Activated B cell treated with CpG ODN at 0.5 μM for 24 hours (primary cell): ENCODE data around the gene PPIL6. TPM values are rescaled to one million over a fixed set of nuclear protein-coding genes. Genes with fewer than 3 reads are reported as not detected.

Experiments
- ATAC-seq: fragments of 200-7000 bp; cut with Tn5 transposase; one replicate; pipeline ENCODE4 v1.10.0; 2021; ENCODE audit warnings: low read depth, mild to moderate bottlenecking, moderate library complexity
- CTCF ChIA-PET: fragments of 350-600 bp; sonication (Branson Sonifier 250); formaldehyde crosslinking; loops from one replicate; lab custom pipeline; 2021; ENCODE audit warnings: antibody characterized with exemption; lab: Charles Lee
- POLR2A ChIA-PET: fragments of 350-600 bp; sonication (Branson Sonifier 250); formaldehyde crosslinking; loops from one replicate; lab custom pipeline; 2021; ENCODE audit warnings: antibody characterized with exemption; lab: Charles Lee
- DNase-seq: peaks from one replicate; pipeline ENCODE4 v3.0.0; 2022
- H3K27ac Mint-ChIP-seq: one replicate; pipeline ENCODE4 v1.8.0; 2020; ENCODE audit warnings: mixed read lengths
- H3K27me3 Mint-ChIP-seq: one replicate; pipeline ENCODE4 v1.8.0; 2021; ENCODE audit warnings: mixed read lengths
- H3K36me3 Mint-ChIP-seq: one replicate; pipeline ENCODE4 v1.8.0; 2021; ENCODE audit warnings: low read depth, mixed read lengths
- H3K4me1 Mint-ChIP-seq: one replicate; pipeline ENCODE4 v1.8.0; 2021; ENCODE audit warnings: mixed read lengths
- H3K4me3 Mint-ChIP-seq: one replicate; pipeline ENCODE4 v1.8.0; 2020; ENCODE audit warnings: mild to moderate bottlenecking, mixed read lengths
- H3K9me3 Mint-ChIP-seq: one replicate; pipeline ENCODE4 v1.8.0; 2020; ENCODE audit warnings: mixed read lengths
- intact Hi-C: fragments of 100-400 bp; cut with micrococcal nuclease; formaldehyde crosslinking; loops from one replicate; pipeline ENCODE4 v1.15.1; 2024
- total RNA-seq: library from RNA; stranded (reverse); gene quantifications from 2 replicates; pipeline ENCODE4 v1.2.3, GENCODE V29; 2022
- TF ChIP-seq, protein P1 (sequence below): fragments of 200-600 bp; IDR thresholded peaks from one replicate; pipeline ENCODE4 v1.8.0; 2022; ENCODE audit warnings: antibody characterized with exemption, mild to moderate bottlenecking

PPIL6 gene
- total RNA-seq, 1 donor from 2014 or later = 0.91 TPM

DNA sequence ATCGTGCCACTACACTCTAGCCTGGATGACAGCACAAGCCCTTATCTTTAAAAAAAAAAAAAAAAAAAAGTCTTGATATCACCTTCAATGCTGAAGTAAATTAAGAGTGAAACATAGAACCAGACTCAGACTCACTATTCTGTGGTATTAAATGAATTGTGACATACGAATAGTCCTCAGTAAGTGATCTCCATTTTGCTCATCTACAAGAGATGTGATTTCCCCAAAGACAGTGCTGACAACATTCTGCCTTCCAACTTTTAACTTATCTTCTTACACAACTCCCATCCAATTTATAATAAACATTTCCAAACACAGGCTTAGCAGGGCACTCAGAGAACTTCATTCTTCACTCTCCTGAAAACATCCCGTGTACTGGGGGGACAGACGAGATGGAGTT, 34.6 kb upstream of the PPIL6 start:
- ChIA-PET POLR2A (no interaction called here), CTCF (no interaction called here)
- no peak overlapping the region for H3K4me3 Mint-ChIP-seq
- H3K27me3 Mint-ChIP-seq = no peaks in the 10 kb centered on the region
- intact Hi-C loops = no loop called here
- DNase-seq = no peak
- peaks cover 90% of the 10 kb centered on the region for H3K36me3 Mint-ChIP-seq
- H3K4me1 Mint-ChIP-seq = peaks cover 83% of the 10 kb centered on the region
- no peak for ATAC-seq
- H3K9me3 Mint-ChIP-seq = no peaks in the 10 kb centered on the region
- peak overlapping the region; percentile 39 for H3K27ac Mint-ChIP-seq
- TF ChIP-seq, protein P1, sequence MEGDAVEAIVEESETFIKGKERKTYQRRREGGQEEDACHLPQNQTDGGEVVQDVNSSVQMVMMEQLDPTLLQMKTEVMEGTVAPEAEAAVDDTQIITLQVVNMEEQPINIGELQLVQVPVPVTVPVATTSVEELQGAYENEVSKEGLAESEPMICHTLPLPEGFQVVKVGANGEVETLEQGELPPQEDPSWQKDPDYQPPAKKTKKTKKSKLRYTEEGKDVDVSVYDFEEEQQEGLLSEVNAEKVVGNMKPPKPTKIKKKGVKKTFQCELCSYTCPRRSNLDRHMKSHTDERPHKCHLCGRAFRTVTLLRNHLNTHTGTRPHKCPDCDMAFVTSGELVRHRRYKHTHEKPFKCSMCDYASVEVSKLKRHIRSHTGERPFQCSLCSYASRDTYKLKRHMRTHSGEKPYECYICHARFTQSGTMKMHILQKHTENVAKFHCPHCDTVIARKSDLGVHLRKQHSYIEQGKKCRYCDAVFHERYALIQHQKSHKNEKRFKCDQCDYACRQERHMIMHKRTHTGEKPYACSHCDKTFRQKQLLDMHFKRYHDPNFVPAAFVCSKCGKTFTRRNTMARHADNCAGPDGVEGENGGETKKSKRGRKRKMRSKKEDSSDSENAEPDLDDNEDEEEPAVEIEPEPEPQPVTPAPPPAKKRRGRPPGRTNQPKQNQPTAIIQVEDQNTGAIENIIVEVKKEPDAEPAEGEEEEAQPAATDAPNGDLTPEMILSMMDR = no peak

DNA sequence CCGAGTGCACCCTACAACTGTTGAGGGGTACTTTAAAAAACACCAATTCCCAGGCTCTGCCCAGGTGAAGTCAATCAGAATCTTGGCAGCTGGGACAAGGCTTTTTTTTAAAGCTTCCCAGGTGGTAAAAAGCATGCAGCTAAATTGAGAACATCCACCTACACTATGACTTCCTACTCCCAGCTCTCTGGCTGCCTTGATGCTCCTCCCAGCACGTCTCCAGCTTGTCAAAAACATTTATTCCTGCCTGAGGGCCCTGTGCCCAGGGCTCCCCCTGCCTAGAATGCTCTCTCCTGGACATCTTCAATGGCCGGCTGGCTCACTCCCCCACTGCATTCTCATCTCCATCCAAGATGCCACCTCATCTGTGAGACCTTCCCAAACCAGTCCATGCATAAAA, 32.7 kb upstream of the PPIL6 start:
- TF ChIP-seq, protein P1 = no peak
- intact Hi-C loops = no loop called here
- CTCF ChIA-PET = interaction anchor here (0.7 to 1.6 kb wide), 2 partner anchors 13 to 18 kb away, joined by 3 to 4 read pairs; partner anchors contain the start of gene MICAL1
- peaks cover 94% of the 10 kb centered on the region for H3K36me3 Mint-ChIP-seq
- H3K9me3 Mint-ChIP-seq = no peaks in the 10 kb centered on the region
- POLR2A ChIA-PET = interaction anchor here (1.2 to 1.7 kb wide), 5 partner anchors 9 to 90 kb away, joined by 3 to 14 read pairs (median 5); partner anchors contain the start of genes MICAL1 and ZBTB24
- peak overlapping the region; percentile 11 for H3K4me3 Mint-ChIP-seq
- ATAC-seq = no peak
- no peaks in the 10 kb centered on the region for H3K27me3 Mint-ChIP-seq
- H3K27ac Mint-ChIP-seq = peak overlapping the region; percentile 67
- peaks cover 71% of the 10 kb centered on the region for H3K4me1 Mint-ChIP-seq
- DNase-seq = no peak

DNA sequence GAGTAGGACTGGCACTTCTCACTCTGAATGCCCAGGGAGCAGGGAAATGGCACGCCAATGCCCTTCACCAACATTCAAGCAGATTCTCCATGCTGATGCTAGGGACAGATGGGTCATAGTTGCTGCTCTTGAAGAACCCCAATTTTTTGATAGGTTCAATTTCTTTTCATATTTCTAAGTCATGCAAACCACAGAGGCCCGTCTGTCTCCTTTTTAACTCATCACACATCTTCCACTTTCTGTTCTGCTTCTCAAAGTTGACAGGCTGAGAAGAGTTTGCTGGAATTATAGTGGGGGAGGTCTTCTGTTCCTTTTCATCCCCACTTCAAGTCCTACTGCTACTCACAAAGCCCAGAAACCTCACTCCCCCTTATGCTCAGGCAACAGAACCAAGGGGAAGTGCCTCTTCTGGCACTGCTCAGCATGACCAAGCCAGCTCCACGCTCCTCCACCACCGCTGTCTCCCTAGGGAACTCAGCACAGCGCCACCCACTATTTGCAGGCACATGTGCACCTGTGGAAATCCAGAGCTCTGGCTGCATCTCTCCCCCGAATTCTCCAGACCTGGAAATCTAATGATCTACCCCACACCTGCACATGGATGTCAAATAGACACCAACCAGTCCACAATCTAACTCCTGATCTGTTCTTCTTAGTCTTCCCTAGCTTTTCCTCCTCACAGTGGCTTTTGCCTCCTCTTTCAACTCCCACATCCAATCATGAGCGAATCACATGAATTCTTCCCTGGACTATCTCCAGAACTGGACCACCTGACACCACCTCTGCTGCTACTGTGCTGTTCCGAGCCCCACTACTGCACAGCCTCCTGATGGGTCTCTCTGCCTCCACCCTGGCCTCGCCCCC, 31.9 kb upstream of the PPIL6 start:
- no peaks in the 10 kb centered on the region for H3K27me3 Mint-ChIP-seq
- H3K36me3 Mint-ChIP-seq = peaks cover 94% of the 10 kb centered on the region
- DNase-seq = peak; percentile 42
- H3K9me3 Mint-ChIP-seq = no peaks in the 10 kb centered on the region
- peaks cover 64% of the 10 kb centered on the region for H3K4me1 Mint-ChIP-seq
- H3K27ac Mint-ChIP-seq = peak overlapping the region; percentile 67
- intact Hi-C loops = loop anchor here (1.0 kb wide), 3 partner anchors 8 to 13 kb away; no protein-coding TSS in a partner anchor
- TF ChIP-seq, protein P1 = no peak
- ATAC-seq = peak; percentile 96
- H3K4me3 Mint-ChIP-seq = peak overlapping the region; percentile 11
- ChIA-PET CTCF (interaction anchor here (0.7 to 1.6 kb wide), 2 partner anchors 12 to 17 kb away, joined by 3 to 4 read pairs; partner anchors contain the start of gene MICAL1), POLR2A (interaction anchor here (1.2 to 1.7 kb wide), 5 partner anchors 10 to 90 kb away, joined by 3 to 14 read pairs (median 5); partner anchors contain the start of genes MICAL1 and ZBTB24)

DNA sequence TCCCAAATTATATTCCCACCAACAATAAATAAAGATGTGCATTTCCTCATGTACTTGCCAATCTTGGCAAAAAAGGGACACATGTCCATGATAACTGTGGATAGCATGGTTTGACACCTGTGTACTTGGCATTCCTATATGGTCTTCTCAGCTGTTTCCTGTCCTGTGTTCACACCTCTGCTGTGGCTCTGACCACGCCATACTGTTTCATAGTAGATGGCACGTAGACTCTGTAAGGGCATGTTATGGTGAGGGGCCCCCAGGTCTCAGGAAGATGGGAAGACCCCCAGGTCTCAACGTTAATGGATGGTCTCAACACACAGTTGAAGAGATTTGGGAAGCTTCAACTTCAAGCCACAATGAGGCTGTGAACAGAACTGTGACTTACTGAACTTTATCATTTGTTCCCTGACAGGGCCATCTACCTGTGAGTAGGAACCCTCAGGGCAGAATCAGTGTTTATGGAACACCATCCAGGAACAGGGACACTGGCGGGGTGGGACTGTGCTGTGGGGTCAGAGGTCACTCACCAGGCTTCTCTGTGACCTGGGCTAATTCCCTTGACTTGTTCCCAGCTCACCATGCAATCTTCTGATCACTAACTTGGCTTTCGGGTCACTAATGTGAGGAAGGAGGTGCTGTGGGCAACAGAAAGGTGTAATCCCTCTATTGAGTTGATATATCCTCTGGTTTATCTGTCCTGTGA, 30.8 kb upstream of the PPIL6 start:
- Mint-ChIP-seq H3K4me3 (no peak overlapping the region), H3K4me1 (peaks cover 54% of the 10 kb centered on the region), H3K36me3 (peaks cover 97% of the 10 kb centered on the region), H3K27ac (peak overlapping the region; percentile 67), H3K27me3 (no peaks in the 10 kb centered on the region), H3K9me3 (no peaks in the 10 kb centered on the region)
- ChIA-PET CTCF (no interaction called here), POLR2A (interaction anchor here (1.7 kb wide), 1 partner anchor 11 kb away, joined by 9 read pairs; the partner anchor contains the start of gene ZBTB24)
- TF ChIP-seq, protein P1 = no peak
- DNase-seq (no peak), ATAC-seq (no peak)
- intact Hi-C loops = no loop called here
